NCI-H128 (cell line): ENCODE results near the gene ZNF776.
"Not testable (repeated sequence)": the region's sequence is repeated elsewhere in the genome, so short reads cannot be mapped to it uniquely, and the experiment has no call there.

Experiments
- DNase-seq: peaks from one replicate; lab custom pipeline; 2025; ENCODE audit not compliant: unreplicated experiment; lab: John Stamatoyannopoulos, UW

Gene ZNF776

DNA sequence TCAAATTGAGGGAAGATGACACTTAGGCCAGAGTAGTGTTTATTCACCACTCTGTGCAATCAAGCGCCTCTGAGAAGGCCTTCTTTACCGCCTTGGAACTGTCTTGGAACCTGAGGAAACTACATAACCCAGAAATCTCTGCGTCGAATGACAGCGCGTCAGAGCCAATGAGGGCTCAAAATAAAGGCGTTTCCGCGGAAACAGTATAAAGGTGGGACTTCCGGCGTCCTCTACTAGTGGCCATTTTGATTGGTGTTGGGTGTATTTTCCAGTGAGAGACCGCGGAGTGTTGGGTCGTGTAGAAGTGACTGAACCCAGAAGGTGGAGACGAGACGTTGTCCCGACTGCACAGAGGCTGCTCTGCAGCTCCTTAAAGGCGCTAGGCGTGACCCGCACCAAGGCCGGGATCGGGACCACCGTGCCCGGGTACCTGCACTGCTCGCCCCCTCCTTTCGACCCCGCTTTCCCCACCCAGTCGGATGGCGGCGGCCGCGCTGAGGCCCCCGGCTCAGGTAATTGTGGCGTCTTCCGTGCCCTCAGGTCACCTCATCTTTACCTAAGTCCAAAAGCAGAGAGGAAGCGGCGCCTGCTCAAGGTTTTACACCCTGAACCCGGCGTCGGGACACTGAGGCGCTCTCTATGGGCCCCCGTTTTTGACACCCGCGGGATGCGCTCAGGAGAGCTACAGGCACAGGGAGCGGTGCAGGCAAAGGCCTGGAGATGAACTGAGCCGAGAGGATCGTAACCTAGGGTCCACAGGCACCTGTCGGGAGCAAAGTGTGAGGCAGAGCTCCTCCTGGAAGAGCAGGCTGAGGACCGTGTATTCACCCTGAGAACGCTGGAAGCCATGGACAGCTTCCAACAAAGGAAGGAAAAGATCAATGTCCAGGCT is at the start of gene ZNF776:
ZNF776 (plus strand) TSS at position 236 of the 892 bp plus-strand sequence; CDS start at position 480, 244 bp downstream.
- DNase-seq, result peak; percentile 57

DNA sequence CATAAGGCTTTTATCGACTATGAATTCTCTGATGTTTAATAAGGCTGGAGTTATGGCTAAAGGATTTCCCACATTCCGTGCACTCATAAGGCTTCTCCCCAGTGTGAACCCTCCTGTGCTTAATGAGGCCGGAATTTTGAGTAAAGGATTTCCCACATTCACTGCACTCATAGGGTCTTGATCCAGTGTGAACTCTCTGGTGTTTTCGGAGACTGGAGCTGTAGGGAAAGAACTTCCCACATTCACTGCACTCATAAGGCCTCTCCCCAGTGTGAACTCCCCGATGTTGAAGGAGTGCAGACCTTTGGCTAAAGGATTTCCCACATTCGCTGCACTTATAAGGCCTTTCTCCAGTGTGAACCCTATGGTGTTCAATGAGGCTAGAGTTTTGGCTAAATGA is 45.0 kb upstream of the ZNF776 start:
- no peak for DNase-seq

DNA sequence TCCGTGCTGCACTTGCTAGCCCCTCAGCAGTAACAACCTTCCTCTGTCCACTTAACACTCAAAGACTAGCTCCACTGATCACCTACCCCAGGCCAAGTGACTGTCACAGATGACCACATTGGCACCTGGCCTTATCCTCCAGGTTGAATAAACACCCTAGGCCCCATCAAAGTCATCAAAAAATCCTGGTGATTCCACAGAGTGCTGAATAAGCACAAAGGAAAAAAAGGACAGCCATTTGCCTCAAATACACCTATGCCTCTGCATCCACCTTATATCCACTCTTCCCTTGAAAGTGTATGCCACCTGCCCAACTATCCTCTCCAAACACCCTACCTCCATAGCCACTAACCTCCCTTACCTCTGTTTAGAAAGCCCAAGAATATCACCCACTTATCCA is 40.3 kb upstream of the ZNF776 start:
- DNase-seq, result no peak

DNA sequence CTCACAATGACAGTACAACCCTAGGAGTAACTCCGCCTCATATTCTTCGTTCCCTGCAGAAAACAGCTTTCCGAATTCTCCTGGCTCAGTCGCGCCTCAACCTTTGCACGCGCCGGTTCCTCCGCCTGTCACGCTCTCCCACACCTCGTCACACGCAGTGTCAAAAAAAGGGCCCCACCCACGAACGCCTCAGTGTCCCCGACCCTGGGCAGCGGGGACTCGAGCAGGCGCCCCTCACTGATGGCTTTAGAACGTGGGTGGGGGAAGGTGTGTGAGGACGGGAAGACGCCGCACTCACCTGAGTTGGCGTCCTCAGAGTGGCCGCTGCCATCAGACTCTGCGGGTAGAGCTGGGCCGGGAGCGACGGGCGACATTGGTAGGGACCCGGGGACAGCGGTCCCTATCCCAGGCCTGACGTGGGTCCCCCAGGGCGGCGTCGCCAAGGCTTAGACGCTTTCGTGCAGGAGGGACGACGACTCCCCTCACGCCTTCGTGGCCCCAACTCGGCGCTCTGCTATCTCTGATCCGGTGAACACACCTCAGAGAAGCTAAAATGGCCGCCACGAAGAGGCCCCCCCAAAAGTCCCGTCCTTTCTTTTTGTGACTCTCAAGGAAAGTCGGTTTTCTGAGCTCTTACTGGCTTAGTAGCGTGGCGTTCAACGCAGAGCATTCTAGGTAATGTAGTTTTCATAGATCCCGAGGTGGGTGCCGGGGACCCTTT is 37.8 kb upstream of the ZNF776 start, which contains the start of gene ZNF154:
ZNF154 (minus strand) TSS at position 564 of the 721 bp plus-strand sequence; CDS start at position 331, 233 bp downstream.
- DNase-seq, result no peak

DNA sequence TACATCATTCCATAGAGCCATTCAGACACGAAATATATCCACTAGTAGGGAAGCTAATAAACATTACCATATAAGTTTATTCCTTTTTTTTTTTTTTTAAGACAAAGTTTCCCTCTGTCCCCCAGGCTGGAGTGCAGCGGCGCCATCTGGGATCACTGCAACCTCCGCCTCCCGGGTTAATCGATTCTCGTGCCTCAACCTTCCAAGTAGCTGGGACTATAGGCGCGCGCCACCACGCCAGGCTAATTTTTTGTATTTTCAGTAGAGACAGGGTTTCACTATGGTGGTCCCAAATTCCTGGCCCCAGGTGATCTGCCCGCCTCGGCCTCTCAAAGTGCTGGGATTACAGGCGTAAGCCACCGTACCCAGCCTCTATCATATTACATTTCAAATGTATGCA is 37.0 kb upstream of the ZNF776 start:
- DNase-seq, result no peak

- DNase-seq, result no peak
These were observed 34.4 kb upstream of the ZNF776 start for GRCh38 chr19:57712222-57712621.

- DNase-seq, result no peak
These were observed 27.2 kb upstream of the ZNF776 start for GRCh38 chr19:57719424-57719823.

DNA sequence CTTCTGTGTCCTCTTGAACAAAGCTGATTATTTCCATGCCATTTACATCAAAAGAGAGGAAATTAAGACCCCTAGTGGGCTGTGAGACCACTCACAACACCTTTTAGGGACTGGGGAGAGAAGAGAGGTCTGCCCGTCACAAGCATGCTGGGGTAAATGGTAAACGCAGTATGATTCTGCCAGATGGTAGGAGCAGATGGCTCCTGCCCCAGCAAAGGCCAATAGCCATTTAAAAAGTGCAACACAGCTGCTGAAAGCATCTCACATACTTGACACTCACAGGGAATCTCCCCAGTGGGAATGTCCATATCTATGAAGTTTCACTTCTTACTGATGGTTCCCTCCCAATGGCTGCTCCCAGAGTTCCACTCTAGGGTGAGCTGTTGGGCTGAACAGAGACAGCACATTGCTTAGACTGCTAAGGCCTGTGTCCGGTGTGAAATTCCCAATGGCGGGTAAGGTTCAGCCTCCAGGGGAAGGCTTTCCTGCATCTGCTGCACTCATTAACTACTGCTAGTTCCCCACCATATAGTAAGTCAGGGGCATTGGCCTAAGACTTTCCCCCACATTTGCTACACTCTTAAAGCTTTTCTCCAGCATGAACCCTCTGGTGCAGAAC is 26.6 kb upstream of the ZNF776 start:
- DNase-seq, result no peak

GRCh38 chr19:57720878-57721277 is 25.7 kb upstream of the ZNF776 start:
- DNase-seq, result no peak

- DNase-seq, result not testable (repeated sequence)
These were observed 8.3 kb upstream of the ZNF776 start for GRCh38 chr19:57738320-57738719.

DNA sequence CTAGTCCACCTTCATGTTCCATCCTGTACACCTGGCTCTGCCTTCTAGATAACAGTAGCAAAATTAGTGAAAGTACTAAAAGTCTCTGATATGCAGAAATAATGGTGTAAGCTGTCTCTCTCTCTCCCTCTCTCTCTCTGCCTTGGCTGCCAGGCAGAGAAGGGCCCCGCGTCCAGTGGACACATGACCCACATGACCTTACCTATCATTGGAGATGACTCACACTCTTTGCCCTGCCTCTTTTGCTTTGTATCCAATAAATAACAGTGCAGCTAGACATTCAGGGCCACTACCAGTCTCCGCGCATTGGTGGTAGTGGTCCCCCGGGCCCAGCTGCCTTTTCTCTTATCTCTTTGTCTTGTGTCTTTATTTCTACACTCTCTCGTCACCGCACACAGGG is 7.8 kb upstream of the ZNF776 start:
- not testable (repeated sequence) for DNase-seq

GRCh38 chr19:57747472-57747807 is 825 bp downstream of the ZNF776 start:
- no peak for DNase-seq

- no peak for DNase-seq
These were observed 1.4 kb downstream of the ZNF776 start for GRCh38 chr19:57748029-57748428.

- no peak for DNase-seq
These were observed 7.6 kb downstream of the ZNF776 start for GRCh38 chr19:57754091-57754673.

DNA sequence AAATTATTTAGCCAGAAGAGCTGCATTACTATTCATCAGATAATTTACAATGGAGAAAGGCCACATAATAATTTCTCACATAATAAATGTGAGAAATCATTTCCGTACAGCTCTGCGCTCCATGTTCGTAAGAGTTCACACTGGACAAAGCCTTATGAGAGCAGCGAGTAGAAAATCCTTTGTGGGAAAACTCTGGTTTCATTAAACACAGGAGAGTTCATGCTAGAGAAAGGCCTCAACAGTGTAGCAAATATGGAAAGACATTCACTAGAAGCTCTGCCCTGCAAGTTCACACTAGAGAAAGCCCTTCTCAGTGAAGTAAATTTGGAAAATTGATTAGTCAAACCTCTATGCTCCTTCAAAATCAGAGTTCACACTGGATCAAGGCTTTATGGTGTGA is 8.4 kb downstream of the ZNF776 start:
- no peak for DNase-seq

GRCh38 chr19:57757941-57758340 is 11.3 kb downstream of the ZNF776 start:
- no peak for DNase-seq

DNA sequence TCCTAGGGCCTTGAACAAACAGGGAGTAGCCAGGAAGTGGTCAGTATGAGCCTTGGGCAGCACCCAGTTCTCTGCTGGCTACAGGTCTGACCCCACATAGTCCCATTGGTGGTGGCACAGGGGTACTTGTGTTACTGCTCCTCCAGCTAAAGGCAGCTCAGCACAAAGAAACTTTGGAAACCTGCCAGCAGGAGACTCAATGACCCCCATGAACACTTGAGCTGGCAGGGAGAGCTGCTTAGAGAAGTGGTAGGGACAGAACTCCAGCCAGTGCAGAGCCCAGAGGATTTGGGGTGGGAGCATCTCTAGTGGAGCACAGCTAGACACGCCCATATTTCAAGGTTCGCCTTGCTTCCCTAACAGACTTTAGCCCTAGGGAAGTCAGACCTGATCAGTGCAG is 12.5 kb downstream of the ZNF776 start:
- DNase-seq, result no peak

DNA sequence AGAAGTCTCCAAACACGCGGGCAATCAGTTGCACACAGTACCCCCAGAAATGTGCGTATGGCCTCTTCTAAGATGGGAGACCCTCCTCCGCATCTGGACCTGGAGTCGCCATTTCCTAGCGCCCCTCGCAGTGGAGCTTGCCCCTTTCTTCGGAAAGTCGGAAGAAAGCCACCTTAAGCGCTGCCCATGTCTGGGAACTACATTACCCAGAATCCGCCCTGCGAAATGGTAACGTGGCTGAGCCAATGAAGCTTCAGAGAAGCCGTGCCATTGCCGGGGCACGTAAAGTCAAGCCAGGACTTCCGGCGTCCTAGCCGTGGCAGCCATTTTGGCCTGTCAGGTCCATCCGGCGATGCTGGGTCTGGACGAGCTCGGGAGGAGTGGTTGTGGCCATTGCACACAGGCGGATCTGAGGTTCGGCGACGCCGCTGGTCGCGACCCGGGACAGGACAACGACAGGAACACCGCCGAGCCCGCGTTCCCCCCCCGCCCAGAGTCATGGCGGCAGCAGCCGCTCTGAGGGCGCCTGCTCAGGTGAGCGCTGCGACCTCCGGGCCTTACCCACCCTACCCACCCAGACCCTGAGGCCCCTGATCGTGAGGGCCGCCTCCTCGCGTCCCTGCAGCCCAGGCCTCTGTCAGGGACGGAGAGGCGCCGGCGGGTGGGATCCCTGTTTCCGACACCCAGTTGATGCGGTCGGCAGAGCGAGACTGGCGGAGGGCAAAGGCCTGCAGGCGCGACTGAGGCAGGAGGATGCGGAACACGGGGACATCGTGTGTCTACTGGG is 22.9 kb downstream of the ZNF776 start, which contains the start of gene ZNF586:
ZNF586 (plus strand) TSS at position 332 of the 787 bp plus-strand sequence; CDS start at position 499, 167 bp downstream.
- peak; percentile 70 for DNase-seq

DNA sequence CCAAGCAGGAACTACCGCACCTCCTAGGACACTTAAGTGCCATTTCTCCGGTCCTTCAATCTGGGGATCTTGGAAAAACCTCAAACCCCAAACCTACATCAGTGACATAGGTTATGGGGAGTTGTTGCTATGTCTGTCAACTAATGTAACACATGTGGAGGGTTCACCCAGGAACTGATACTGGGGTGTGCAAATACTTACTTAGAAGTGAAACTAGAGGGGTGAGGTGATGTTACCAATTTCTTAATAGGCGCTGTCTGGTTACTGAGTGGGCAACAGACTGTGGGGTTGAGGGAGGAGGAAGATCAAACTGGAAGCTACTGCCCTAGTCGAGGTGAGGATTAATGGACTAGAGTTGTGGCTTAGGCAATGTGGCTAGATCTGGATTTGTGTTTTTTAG is 24.8 kb downstream of the ZNF776 start:
- no peak for DNase-seq

DNA sequence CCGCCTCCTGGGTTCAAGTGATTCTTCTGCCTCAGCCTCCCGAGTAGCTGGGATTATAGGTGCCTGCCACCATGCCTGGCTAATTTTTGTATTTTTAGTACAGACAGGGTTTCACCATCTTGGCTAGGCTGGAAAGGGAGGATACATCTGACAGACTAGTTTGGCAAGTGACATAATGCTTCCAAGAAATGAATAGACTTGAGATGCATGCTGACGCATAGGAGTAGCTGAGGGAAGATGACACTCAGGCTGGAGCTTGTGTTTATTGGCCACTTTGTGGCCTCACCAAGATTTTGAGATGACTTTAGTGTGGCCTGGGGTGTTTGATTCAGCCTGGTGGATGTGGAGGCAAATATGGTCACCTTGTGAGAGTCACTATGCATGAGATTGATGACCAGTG is 26.9 kb downstream of the ZNF776 start:
- DNase-seq, result no peak
